Subcutaneous abdominal adipose tissue (tissue), 5 donors: ENCODE results near the gene DLG2.

Source experiments
- H3K27ac ChIP-seq: one replicate; pipeline ENCODE4 v1.7.0; 2013; ENCODE audit warnings: low read depth, mild to moderate bottlenecking, inconsistent platforms, low read length, moderate library complexity
- H3K27me3 ChIP-seq, 5 donors: one replicate each; pipeline ENCODE4 v1.7.0; 2013; ENCODE audit warnings: low read length in 5 of 5, inconsistent platforms in 1 of 5; ENCODE audit not compliant: control insufficient read depth in 5 of 5, insufficient read depth in 4 of 5
- H3K36me3 ChIP-seq, 5 donors: one replicate each; pipeline ENCODE4 v1.7.0; 2013; ENCODE audit warnings: low read length in 5 of 5; ENCODE audit not compliant: control insufficient read depth in 5 of 5, insufficient read depth in 5 of 5
- H3K4me1 ChIP-seq, 5 donors: one replicate each; pipeline ENCODE4 v1.7.0; 2013; ENCODE audit warnings: low read length in 5 of 5, mild to moderate bottlenecking in 3 of 5, moderate library complexity in 1 of 5; ENCODE audit not compliant: control insufficient read depth in 5 of 5, insufficient read depth in 5 of 5
- H3K4me3 ChIP-seq, 5 donors: one replicate each; pipeline ENCODE4 v1.7.0; 2013; ENCODE audit warnings: low read length in 5 of 5, low read depth in 1 of 5
- H3K9ac ChIP-seq, 5 donors: one replicate each; pipeline ENCODE4 v1.7.0; 2013; ENCODE audit warnings: low read length in 5 of 5, mild to moderate bottlenecking in 4 of 5, moderate library complexity in 3 of 5
- H3K9me3 ChIP-seq, 5 donors: one replicate each; pipeline ENCODE4 v1.7.0; 2013; ENCODE audit warnings: low read length in 5 of 5; ENCODE audit not compliant: control insufficient read depth in 5 of 5
- donor health status: healthy.
- donor health status: healthy.
- donor health status: healthy.
- donor health status: healthy.
- donor health status: healthy.

The DLG2 gene

GRCh38 chr11:83852012-83852411 lies 1775.1 kb downstream of the DLG2 start:
- H3K9me3 ChIP-seq: peaks cover 0 to 3% (median 0%) of the 10 kb centered on the region in 5 donors

GRCh38 chr11:83847467-83848034 lies 1779.6 kb downstream of the DLG2 start:
- Histone ChIP-seq H3K9ac (no peak overlapping the region), H3K27me3 (no peaks in the 10 kb centered on the region), H3K27ac (no peak overlapping the region), H3K9me3 (no peaks in the 10 kb centered on the region), H3K4me1 (no peaks in the 10 kb centered on the region), H3K4me3 (no peak overlapping the region), H3K36me3 (no peaks in the 10 kb centered on the region)

More at GRCh38 chr11:83852012-83852411, 1775.1 kb downstream of the DLG2 start:
- H3K9ac ChIP-seq: no peak overlapping the region
- H3K27ac ChIP-seq: no peak overlapping the region
- no peaks in the 10 kb centered on the region for H3K36me3 ChIP-seq
- H3K27me3 ChIP-seq: no peaks in the 10 kb centered on the region
- no peak overlapping the region for H3K4me3 ChIP-seq
- no peaks in the 10 kb centered on the region for H3K4me1 ChIP-seq

- no peaks in the 10 kb centered on the region for H3K4me1 ChIP-seq
- H3K27me3 ChIP-seq: no peaks in the 10 kb centered on the region
- no peak overlapping the region for H3K27ac ChIP-seq
- no peaks in the 10 kb centered on the region for H3K36me3 ChIP-seq
- H3K9me3 ChIP-seq: no peaks in the 10 kb centered on the region
- H3K9ac ChIP-seq: no peak overlapping the region
- H3K4me3 ChIP-seq: no peak overlapping the region
Measured at GRCh38 chr11:83845797-83846196, 1781.3 kb downstream of the DLG2 start.

- Histone ChIP-seq H3K4me1 (no peaks in the 10 kb centered on the region), H3K4me3 (no peak overlapping the region), H3K9me3 (no peaks in the 10 kb centered on the region), H3K36me3 (no peaks in the 10 kb centered on the region), H3K9ac (no peak overlapping the region), H3K27ac (no peak overlapping the region), H3K27me3 (no peaks in the 10 kb centered on the region)
Measured at GRCh38 chr11:83840326-83840725, 1786.8 kb downstream of the DLG2 start.

GRCh38 chr11:83836883-83837654 lies 1790.1 kb downstream of the DLG2 start:
- H3K36me3 ChIP-seq: no peaks in the 10 kb centered on the region
- no peaks in the 10 kb centered on the region for H3K9me3 ChIP-seq
- H3K4me1 ChIP-seq: no peaks in the 10 kb centered on the region
- H3K27me3 ChIP-seq: no peaks in the 10 kb centered on the region
- H3K9ac ChIP-seq: no peak overlapping the region
- no peak overlapping the region for H3K27ac ChIP-seq
- H3K4me3 ChIP-seq: no peak overlapping the region

- no peak overlapping the region for H3K27ac ChIP-seq
- no peak overlapping the region for H3K4me3 ChIP-seq
- H3K9ac ChIP-seq: no peak overlapping the region
- H3K36me3 ChIP-seq: no peaks in the 10 kb centered on the region
- H3K27me3 ChIP-seq: no peaks in the 10 kb centered on the region
- H3K9me3 ChIP-seq: no peaks in the 10 kb centered on the region
- no peaks in the 10 kb centered on the region for H3K4me1 ChIP-seq
Measured at GRCh38 chr11:83836065-83836464, 1791.1 kb downstream of the DLG2 start.

GRCh38 chr11:83835423-83835822 lies 1791.7 kb downstream of the DLG2 start:
- H3K36me3 ChIP-seq: no peaks in the 10 kb centered on the region
- H3K27me3 ChIP-seq: no peaks in the 10 kb centered on the region
- no peaks in the 10 kb centered on the region for H3K9me3 ChIP-seq
- no peaks in the 10 kb centered on the region for H3K4me1 ChIP-seq
- no peak overlapping the region for H3K4me3 ChIP-seq
- no peak overlapping the region for H3K9ac ChIP-seq
- H3K27ac ChIP-seq: no peak overlapping the region

GRCh38 chr11:83831929-83832328 lies 1795.2 kb downstream of the DLG2 start:
- no peaks in the 10 kb centered on the region for H3K27me3 ChIP-seq
- no peaks in the 10 kb centered on the region for H3K9me3 ChIP-seq
- H3K27ac ChIP-seq: no peak overlapping the region
- H3K9ac ChIP-seq: no peak overlapping the region
- no peak overlapping the region for H3K4me3 ChIP-seq
- no peaks in the 10 kb centered on the region for H3K36me3 ChIP-seq
- peaks cover 0 to 4% (median 0%) of the 10 kb centered on the region in 5 donors for H3K4me1 ChIP-seq

- Histone ChIP-seq H3K27ac (no peak overlapping the region), H3K9ac (peak overlapping the region in 3 of 5 donors; percentile 12 to 32 (median 26)), H3K36me3 (no peaks in the 10 kb centered on the region), H3K27me3 (no peaks in the 10 kb centered on the region), H3K9me3 (no peaks in the 10 kb centered on the region), H3K4me1 (peaks cover 0 to 4% (median 0%) of the 10 kb centered on the region in 5 donors), H3K4me3 (peak overlapping the region; percentile 20 to 70 (median 54))
Measured at GRCh38 chr11:83827940-83828554, 1799.1 kb downstream of the DLG2 start.

GRCh38 chr11:83827520-83827919 lies 1799.6 kb downstream of the DLG2 start:
- Histone ChIP-seq H3K4me1 (peaks cover 0 to 4% (median 0%) of the 10 kb centered on the region in 5 donors), H3K9me3 (no peaks in the 10 kb centered on the region), H3K27ac (no peak overlapping the region), H3K9ac (no peak overlapping the region), H3K4me3 (no peak overlapping the region), H3K27me3 (no peaks in the 10 kb centered on the region), H3K36me3 (no peaks in the 10 kb centered on the region)
